Activated B cell treated with CpG ODN at 0.5 μM for 24 hours (primary cell): ENCODE data around the gene IGF2BP2. TPM values are rescaled to one million over a fixed set of nuclear protein-coding genes. Genes with fewer than 3 reads are reported as not detected.

Source experiments
- ATAC-seq: fragments of 200-7000 bp; cut with Tn5 transposase; one replicate; pipeline ENCODE4 v1.10.0; 2021; ENCODE audit warnings: low read depth, mild to moderate bottlenecking, moderate library complexity
- CTCF ChIA-PET: fragments of 350-600 bp; sonication (Branson Sonifier 250); formaldehyde crosslinking; loops from one replicate; lab custom pipeline; 2021; ENCODE audit warnings: antibody characterized with exemption; lab: Charles Lee
- POLR2A ChIA-PET: fragments of 350-600 bp; sonication (Branson Sonifier 250); formaldehyde crosslinking; loops from one replicate; lab custom pipeline; 2021; ENCODE audit warnings: antibody characterized with exemption; lab: Charles Lee
- DNase-seq: peaks from one replicate; pipeline ENCODE4 v3.0.0; 2022
- H3K27ac Mint-ChIP-seq: one replicate; pipeline ENCODE4 v1.8.0; 2020; ENCODE audit warnings: mixed read lengths
- H3K27me3 Mint-ChIP-seq: one replicate; pipeline ENCODE4 v1.8.0; 2021; ENCODE audit warnings: mixed read lengths
- H3K36me3 Mint-ChIP-seq: one replicate; pipeline ENCODE4 v1.8.0; 2021; ENCODE audit warnings: low read depth, mixed read lengths
- H3K4me1 Mint-ChIP-seq: one replicate; pipeline ENCODE4 v1.8.0; 2021; ENCODE audit warnings: mixed read lengths
- H3K4me3 Mint-ChIP-seq: one replicate; pipeline ENCODE4 v1.8.0; 2020; ENCODE audit warnings: mild to moderate bottlenecking, mixed read lengths
- H3K9me3 Mint-ChIP-seq: one replicate; pipeline ENCODE4 v1.8.0; 2020; ENCODE audit warnings: mixed read lengths
- intact Hi-C: fragments of 100-400 bp; cut with micrococcal nuclease; formaldehyde crosslinking; loops from one replicate; pipeline ENCODE4 v1.15.1; 2024
- total RNA-seq: library from RNA; stranded (reverse); gene quantifications from 2 replicates; pipeline ENCODE4 v1.2.3, GENCODE V29; 2022
- TF ChIP-seq, protein P1 (sequence below): fragments of 200-600 bp; IDR thresholded peaks from one replicate; pipeline ENCODE4 v1.8.0; 2022; ENCODE audit warnings: antibody characterized with exemption, mild to moderate bottlenecking

IGF2BP2 gene
- total RNA-seq, 1 donor from 2014 or later: 0.69 TPM

DNA sequence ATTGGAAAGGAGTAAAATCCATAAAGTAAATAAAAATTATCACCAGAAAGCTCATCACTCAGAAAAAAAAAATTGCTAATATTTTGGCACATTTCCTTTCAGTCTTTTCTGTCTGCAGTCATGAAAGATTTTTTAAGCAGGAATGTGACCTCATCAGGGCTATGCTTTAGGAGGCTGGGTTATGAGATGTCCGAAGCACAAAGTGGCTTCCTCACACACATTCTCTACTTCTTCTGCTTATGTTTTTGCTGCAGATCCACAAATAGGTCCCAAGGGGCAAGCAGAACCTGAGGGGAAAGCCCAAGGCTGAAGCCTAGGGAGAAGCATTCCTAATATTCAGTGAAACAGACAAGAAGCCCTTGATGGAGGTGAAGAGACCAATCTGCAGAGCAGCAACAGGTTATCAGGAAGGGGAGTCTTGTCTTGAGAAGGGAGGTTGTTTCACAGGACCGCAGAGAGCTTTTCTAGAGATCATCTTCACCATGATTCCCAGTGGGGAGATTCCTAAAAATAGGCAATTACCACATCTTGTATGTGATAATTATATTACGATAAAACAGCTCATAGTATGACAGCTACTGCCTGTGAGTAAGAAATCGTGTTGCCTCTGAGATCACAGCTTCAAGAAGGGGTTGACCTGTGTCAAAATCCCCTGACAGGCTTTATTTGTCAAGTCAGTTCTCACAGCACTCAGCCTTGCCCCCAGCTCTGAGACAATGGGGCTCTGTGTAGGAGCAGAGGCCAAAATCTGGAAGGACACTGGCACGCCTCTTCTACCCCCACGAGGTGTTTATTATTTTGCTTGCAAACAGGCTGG lies 60.5 kb downstream of the IGF2BP2 start:
- Mint-ChIP-seq H3K9me3 (no peaks in the 10 kb centered on the region), H3K4me1 (no peaks in the 10 kb centered on the region), H3K4me3 (no peak overlapping the region), H3K27me3 (peaks cover 26% of the 10 kb centered on the region), H3K36me3 (no peaks in the 10 kb centered on the region), H3K27ac (no peak overlapping the region)
- ATAC-seq (no peak), DNase-seq (no peak)
- ChIA-PET CTCF (interaction anchor here (5.8 kb wide), 1 partner anchor 103 kb away, joined by 71 read pairs; no protein-coding TSS in a partner anchor), POLR2A (no interaction called here)
- intact Hi-C loops: no loop called here
- TF ChIP-seq, protein P1, sequence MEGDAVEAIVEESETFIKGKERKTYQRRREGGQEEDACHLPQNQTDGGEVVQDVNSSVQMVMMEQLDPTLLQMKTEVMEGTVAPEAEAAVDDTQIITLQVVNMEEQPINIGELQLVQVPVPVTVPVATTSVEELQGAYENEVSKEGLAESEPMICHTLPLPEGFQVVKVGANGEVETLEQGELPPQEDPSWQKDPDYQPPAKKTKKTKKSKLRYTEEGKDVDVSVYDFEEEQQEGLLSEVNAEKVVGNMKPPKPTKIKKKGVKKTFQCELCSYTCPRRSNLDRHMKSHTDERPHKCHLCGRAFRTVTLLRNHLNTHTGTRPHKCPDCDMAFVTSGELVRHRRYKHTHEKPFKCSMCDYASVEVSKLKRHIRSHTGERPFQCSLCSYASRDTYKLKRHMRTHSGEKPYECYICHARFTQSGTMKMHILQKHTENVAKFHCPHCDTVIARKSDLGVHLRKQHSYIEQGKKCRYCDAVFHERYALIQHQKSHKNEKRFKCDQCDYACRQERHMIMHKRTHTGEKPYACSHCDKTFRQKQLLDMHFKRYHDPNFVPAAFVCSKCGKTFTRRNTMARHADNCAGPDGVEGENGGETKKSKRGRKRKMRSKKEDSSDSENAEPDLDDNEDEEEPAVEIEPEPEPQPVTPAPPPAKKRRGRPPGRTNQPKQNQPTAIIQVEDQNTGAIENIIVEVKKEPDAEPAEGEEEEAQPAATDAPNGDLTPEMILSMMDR: no peak

DNA sequence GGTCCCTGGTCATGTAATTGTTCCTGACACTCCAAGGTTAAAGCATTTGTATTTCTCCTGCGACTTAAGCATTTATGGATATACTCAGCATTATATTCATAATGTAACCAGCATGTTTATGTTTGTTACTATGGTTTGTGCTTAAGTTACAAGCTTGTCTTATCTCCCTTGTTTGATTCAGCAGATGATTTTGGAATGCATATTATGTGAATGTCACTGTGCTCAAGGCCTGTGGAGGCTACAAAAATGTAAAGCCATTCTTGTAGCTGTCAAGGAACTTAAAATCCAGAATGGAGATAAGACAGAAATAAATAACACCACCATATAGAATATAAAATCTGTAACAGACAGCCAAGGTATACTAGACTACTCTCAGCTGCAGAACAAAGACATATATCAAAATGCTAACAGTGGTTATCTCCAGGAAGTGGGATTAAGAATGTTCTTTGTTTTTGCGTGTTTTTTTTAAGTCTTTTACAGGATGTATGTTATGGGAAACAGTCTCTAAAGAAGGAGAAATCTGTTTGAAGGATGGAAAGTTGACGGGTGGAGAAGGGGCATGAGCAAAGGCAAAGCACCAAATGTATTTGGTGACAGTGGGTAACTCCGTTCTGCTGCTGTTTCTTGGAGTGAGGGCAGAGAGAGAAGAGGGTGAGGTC lies 61.4 kb downstream of the IGF2BP2 start:
- no peak for DNase-seq
- TF ChIP-seq, protein P1: no peak
- H3K4me1 Mint-ChIP-seq: no peaks in the 10 kb centered on the region
- peaks cover 26% of the 10 kb centered on the region for H3K27me3 Mint-ChIP-seq
- H3K27ac Mint-ChIP-seq: no peak overlapping the region
- ATAC-seq: no peak
- intact Hi-C loops: no loop called here
- H3K4me3 Mint-ChIP-seq: no peak overlapping the region
- no peaks in the 10 kb centered on the region for H3K9me3 Mint-ChIP-seq
- H3K36me3 Mint-ChIP-seq: no peaks in the 10 kb centered on the region
- CTCF ChIA-PET: no interaction called here
- POLR2A ChIA-PET: no interaction called here

DNA sequence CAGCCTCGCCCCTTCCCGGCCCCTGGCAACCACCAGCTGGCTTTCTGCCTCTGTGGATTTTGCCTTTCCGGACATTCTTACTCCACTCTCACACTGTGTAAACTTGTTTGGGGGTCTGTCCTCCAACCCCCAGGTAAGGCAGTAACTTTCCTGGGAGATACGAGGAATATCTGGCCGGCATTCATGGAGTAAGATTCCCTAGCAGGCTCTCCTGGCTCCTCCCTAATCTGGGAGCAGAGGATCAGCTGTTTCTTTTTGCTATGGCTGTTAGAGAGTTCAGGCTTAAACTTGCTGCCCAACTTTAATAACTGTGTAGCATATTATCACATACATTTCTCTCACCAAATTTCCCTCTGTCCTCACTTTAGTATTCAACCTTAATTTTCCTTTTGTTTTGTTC lies 64.3 kb downstream of the IGF2BP2 start:
- Mint-ChIP-seq H3K27me3 (peaks cover 19% of the 10 kb centered on the region), H3K36me3 (no peaks in the 10 kb centered on the region), H3K4me1 (no peaks in the 10 kb centered on the region), H3K27ac (no peak overlapping the region), H3K9me3 (peaks cover 5% of the 10 kb centered on the region), H3K4me3 (no peak overlapping the region)
- intact Hi-C loops: no loop called here
- ChIA-PET CTCF (no interaction called here), POLR2A (no interaction called here)
- no peak for DNase-seq
- no peak for ATAC-seq
- TF ChIP-seq, protein P1: no peak

DNA sequence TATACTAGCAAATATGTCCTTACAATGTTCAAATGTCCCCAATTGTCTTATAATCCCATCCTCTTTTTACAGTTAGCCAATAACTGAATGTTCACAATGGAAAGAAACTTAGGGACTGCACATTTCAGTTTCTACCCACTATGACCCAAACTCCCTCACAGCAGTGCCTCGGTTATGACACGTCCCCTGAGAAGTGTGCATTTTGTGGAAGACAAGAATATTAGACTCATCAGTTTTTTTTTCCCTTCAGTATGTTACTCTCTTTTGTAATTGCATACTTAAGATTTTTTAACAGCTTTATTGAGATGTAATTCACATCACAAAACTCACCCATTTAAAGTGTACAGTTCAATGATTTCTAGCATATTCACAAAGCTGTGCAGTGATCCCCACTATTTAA lies 64.8 kb downstream of the IGF2BP2 start:
- DNase-seq (no peak), ATAC-seq (no peak)
- no peak overlapping the region for H3K27ac Mint-ChIP-seq
- CTCF ChIA-PET: no interaction called here
- POLR2A ChIA-PET: no interaction called here
- peaks cover 15% of the 10 kb centered on the region for H3K27me3 Mint-ChIP-seq
- TF ChIP-seq, protein P1: no peak
- H3K4me1 Mint-ChIP-seq: no peaks in the 10 kb centered on the region
- H3K4me3 Mint-ChIP-seq: no peak overlapping the region
- intact Hi-C loops: no loop called here
- peaks cover 5% of the 10 kb centered on the region for H3K9me3 Mint-ChIP-seq
- H3K36me3 Mint-ChIP-seq: no peaks in the 10 kb centered on the region

DNA sequence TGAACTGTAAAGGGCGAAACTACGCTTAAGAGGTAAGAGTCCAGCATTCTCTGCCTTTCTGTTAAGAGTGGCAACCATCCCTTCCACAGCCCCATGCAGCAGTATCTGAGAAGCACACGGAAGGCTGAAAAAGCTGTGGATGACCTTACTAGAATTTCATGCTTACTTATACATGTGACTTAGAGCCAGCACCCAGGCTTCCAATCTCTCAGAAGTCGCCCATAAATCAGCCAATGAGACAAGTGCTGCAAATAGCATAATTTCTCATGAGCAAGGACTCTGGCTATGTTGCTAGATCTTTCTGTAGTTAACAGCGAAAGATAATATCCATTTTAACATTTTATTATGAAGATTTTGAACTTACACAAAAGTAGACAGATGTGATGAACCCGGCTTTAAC lies 65.3 kb downstream of the IGF2BP2 start:
- peaks cover 12% of the 10 kb centered on the region for H3K27me3 Mint-ChIP-seq
- intact Hi-C loops: no loop called here
- peaks cover 8% of the 10 kb centered on the region for H3K9me3 Mint-ChIP-seq
- ATAC-seq (no peak), DNase-seq (no peak)
- H3K4me3 Mint-ChIP-seq: no peak overlapping the region
- H3K36me3 Mint-ChIP-seq: no peaks in the 10 kb centered on the region
- ChIA-PET CTCF (interaction anchor here (2.1 kb wide), 1 partner anchor 9 kb away, joined by 8 read pairs; no protein-coding TSS in a partner anchor), POLR2A (no interaction called here)
- no peak overlapping the region for H3K27ac Mint-ChIP-seq
- TF ChIP-seq, protein P1: no peak
- H3K4me1 Mint-ChIP-seq: no peaks in the 10 kb centered on the region
